ENCODE data around the gene CTDSPL.

GRCh38 chr3:37964146-37964545 is 102.5 kb downstream of the CTDSPL start:
- no peak for TF ChIP-seq BRD4 (CRISPR knock-in tag; IDR thresholded peaks at IDR 0.05)
- no peak for TF ChIP-seq BRF2 (CRISPR knock-in tag; IDR thresholded peaks at IDR 0.05)
- TF ChIP-seq EZH2 (conservative IDR thresholded peaks at IDR 0.05; ENCODE audit: low read depth, low read length): no peak
- no peak for TF ChIP-seq ZFP36 (IDR thresholded peaks at IDR 0.05; ENCODE audit: borderline replicate concordance, low read depth, low read length, partially characterized antibody)
- no peak for TF ChIP-seq CTCF (CRISPR knock-in tag; IDR thresholded peaks at IDR 0.05)
- TF ChIP-seq GABPA (IDR thresholded peaks at IDR 0.05; ENCODE audit: low read depth, low read length): no peak
- no peak for TF ChIP-seq GABPA (CRISPR knock-in tag; IDR thresholded peaks at IDR 0.05; ENCODE audit: low read depth)
- no peak for TF ChIP-seq ZNF382 (CRISPR knock-in tag; IDR thresholded peaks at IDR 0.05; ENCODE audit: borderline replicate concordance)
- TF ChIP-seq SIN3B (IDR thresholded peaks at IDR 0.05; ENCODE audit: low read length): no peak
- TF ChIP-seq ZNF274 (CRISPR knock-in tag; IDR thresholded peaks at IDR 0.05): no peak

Measured in HepG2 (cell line).